SW 1271 (cell line): Measurements from ENCODE around the gene TLK2.
A peak's percentile ranks its signal among the peaks of the same experiment; 100 is the strongest.

Experiments
- DNase-seq, 2 experiments: peaks; one replicate each; lab custom pipeline; 2025; lab: John Stamatoyannopoulos, UW

Gene TLK2

GRCh38 chr17:62628831-62629555 lies 150.4 kb downstream of the TLK2 start:
- no peak for DNase-seq

DNA sequence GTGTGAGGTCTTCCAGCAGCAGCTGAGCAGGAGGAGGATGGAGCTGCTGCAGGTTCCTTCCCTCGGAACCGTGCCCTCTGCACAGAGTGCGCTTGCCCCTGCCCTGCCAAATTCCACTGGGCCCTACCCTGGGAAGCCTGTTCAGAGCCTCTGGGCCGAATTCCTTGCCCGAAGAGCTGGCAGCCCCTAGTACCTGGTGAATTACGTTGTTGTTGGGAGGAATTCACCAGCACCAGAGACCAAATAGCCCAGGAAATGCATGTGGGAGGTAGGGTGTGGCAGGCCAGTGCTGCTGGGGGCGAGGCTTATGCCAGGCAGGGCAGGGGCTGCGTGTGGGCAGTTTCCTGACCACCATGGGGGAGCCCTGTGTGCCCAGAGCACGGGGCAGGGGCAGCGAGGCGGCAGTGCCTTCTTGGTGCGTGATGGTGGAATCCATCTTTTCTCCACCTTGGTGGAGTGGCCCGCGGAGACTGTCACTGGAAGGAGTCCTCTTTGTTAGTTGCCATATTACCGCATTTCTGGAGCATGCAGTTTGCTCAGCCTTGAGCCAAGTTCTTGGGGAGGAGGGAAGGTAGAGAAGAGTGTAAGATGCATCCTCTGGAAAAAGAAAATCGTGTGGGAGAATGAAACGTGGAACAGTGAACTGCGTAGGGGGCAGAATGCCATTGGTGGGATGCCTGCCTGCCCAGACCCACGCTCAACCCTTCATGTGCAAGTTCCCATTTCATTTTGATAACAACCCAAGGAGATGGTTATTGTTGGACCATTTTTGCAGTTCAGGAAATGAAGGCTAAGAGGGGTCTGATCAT lies 151.1 kb downstream of the TLK2 start:
- DNase-seq: no peak

DNA sequence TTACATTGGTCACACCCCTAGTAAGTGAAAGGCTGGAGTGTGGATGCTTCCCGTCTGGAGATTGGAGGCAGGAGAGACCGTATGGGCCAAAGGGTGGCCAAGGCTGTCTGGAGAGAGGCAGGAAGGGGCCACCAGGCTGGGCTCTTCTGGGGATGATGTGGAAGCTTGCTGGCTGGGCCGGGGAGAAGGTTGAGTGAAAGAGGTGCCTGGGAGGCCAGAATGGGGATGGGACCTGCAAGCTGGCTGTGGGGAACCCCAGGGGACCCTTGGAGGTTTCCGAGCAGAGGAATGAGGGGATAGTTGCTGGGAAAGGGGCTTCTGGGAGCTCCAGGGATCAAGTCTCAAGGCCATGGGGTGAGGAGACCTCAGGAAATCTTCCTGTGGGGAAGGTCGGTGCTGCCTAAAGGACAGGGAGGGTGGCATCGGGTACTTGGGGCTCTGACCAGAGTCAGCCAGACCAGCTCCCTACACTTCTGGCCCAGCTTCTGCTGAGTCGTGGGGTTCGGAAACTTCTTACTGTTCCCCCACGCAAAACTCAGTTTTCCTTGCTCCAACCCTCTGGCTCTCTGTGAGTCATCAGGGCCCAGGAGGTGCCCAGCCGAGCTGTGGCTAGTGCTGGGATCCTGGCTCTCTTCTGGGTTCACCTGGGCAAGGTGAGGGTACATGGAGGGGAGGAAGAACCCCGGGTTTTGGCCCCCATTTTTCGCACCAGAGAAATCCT lies 151.9 kb downstream of the TLK2 start:
- no peak for DNase-seq

DNA sequence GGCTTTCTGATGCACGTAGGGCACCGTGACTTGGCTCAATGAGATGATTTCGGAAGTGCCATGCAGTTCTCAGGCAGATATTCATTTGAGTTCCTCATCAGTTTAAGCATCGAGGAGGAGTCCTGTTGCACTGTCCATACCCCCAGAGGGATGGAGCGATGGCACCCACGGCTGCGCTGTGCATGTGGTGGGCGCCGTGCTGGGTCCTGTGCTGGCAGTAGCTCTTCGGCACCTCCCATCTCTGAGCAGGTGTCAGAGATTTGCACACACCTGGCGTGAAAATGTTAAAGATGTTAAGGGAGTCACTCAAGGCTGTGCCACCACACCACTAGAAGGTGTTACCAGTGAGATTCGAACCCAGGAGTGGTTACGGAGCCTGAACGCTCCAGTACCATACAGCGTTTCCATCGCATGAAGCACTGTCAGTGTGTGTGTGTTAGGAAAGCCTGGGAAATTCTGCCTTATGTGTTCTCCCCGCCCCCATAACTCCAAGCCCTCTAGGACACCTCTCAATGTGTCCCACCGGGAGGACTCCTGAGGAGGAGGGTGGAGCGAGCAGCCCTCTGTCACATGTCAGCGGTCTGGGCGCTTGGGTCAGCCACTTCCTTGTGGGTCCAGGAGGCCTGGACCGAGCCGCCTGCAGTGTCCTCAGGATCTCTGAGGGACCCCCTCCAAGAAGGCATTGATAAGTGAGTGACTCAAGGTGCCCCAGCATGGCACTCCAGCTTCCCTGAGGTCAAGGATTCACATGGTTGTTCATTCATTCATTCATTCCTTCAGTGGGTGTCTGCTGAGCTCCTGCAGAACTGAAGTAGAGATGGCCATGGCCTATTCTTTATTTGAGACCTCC lies 152.7 kb downstream of the TLK2 start:
- no peak for DNase-seq

DNA sequence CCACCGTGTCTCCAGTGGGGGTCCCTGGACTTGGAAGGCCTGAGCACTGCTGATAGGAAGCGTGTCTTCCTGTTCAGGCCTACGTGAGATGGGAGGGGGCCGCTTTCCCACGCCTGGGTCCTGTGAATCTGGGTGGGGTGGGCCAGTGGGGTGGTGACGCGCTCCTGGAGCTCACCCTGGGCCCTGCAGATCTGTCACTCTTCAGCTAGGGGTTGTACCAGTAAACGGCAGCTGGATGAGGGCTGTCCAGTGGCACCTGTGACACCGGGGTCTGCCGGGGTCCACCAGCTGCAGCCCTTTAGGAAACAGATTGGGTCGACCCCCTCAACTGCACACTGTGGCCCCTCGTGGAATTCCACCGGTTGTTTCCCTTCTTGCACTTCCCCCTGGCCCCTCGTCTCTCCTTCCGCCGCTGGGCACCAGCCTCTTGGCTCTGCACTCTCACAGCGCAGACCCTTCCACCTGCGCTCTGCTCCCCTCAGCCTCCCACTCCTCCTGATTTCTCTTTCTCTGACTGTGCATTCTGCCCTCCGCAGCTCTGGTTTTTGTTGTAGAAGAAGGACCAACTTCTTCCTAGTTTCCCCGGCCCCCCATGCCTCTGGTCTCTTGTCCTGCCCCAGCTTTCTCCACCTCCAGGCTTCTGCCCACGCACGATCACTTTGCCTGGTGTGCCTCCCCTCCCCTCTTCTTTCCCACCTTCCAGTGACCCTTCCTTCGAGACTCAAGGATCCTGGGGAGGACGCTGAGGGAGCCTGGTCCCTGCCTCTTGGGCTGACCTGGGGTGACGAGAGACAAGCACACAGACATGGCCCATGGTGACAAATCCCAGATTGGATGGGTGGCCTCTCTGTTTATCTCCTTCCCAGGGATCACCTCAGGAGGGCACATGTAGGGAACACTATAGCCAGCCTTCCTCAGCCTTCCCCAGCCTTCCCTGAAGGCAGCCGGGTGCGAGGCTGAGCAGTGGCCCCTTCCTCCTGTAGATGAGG lies 153.6 kb downstream of the TLK2 start:
- no peak for DNase-seq

DNA sequence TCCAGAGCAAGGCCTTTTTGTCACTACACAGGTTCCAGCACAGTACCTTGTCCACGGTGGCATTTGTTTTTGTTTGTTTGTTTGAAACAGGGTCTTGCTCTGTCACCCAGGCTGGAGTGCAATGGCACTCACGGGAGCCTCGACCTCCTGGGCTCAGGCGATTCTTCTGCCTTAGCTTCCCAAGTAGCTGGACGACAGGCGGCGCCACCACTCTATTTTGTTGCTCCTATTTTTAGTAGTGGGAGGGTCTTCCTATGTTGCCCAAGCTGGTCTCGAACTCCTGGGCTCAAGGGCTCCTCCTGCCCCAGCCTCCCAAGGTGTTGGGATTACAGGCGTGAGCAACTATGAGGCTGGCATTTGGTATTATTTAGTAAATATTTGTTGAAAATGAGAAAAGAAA lies 159.2 kb downstream of the TLK2 start:
- no peak for DNase-seq

- no peak for DNase-seq
These were observed 162.5 kb downstream of the TLK2 start for GRCh38 chr17:62641153-62641552.

- no peak for DNase-seq
These were observed 163.3 kb downstream of the TLK2 start for GRCh38 chr17:62641951-62642350.

DNA sequence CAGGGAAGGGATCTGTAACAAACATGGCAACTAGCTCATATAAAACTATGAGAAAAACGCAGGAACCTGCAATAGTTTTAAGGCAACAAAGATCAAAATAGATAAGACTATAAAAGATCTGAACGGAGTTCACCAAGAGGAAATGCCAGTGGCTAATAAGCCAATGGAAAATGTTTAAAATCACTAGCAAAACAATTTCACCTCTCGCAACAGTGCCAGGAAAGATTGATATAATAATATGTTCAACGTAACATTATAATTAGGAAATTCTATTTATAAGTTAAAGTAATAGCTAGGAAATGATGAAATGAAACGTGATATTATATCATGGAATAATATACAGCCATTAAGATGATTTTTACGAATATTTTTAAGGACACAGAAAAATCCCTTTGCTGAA lies 164.9 kb downstream of the TLK2 start:
- no peak for DNase-seq

DNA sequence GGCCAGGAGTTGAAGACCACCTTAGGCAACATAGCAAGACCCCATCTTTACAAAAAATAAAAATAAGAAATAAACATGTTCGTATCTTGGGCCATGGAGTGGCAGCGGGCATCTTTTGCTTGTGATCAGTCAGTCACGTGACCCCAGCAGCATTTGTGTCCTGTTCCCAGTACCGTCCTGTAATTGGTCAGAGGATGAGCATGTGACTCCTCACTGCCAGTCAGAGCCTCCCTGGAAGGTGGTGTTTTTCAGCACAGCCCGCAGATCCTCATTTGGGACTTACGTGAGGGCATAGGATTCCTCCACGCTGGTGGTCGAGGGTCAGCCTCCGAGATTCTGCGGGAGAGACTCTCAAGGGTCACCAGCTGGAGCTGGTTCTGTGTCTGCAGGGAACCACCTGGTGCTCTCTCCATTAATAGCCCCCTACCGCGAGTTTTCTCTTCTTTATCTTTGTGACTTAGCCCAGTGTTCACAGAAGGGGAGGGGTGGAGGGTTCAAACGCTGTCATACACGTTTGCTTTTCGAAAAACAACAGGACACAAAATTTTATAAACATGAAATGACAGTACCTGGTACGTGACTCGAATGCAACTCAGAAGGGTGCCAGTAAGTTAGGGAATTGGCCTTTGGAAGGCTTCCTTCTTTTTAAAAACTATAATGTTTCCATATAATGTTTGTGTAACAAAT lies 166.0 kb downstream of the TLK2 start:
- DNase-seq: no peak

DNA sequence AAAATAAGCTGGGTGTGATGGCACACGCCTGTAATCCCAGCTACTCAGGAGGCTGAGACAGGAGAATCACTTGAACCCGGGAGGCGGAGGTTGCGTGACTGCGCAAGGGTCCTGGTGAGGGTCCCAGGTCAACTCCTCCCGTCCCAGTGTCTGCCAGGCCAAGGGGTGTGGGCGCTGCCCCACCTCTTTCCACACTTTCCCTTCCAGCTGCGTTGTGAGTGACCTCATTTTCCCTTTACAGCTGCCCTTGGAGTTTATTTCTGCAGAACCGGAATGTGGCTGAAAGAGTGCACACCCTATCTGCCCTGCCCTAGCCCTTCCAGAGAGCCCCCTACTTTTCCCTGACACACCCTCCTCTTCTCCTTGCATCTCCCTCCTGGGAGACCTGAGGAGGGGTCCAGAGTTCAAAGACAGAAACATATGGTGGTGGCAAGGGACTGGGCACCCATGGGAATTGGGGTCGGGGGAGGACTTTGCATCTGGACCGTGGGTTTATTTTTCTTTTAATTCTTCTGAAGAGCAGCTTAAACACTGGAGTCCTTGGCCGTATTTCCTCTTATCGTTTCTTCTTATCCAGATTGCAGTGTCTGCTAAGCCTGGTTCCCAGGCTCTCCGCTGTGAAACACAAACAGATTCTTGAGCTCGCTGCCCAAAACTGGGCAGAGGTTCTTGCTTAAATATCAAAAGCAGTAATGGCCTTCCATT lies 169.8 kb downstream of the TLK2 start:
- no peak for DNase-seq

- DNase-seq: no peak
These were observed 170.3 kb downstream of the TLK2 start for GRCh38 chr17:62648956-62649294.

- DNase-seq: no peak
These were observed 170.9 kb downstream of the TLK2 start for GRCh38 chr17:62649570-62649969.

DNA sequence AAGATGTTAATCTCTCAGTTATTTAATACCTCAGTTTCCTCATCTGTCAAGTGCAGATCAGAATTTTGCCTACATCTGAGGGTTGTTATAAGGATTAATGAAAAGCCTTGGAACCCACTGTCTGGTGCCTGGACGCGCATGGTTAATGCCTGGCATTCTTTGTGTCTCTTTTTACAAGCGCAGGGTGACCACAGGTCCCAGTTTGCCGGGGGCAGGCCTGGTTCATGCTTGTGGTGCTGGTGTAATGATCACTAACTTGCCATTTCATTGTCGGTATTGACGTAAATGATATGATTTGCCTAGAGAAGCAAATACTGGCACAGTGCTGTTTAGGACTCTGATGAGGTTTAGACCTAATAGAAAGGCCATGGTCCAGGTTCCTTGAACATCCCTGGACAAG lies 172.0 kb downstream of the TLK2 start:
- no peak for DNase-seq

DNA sequence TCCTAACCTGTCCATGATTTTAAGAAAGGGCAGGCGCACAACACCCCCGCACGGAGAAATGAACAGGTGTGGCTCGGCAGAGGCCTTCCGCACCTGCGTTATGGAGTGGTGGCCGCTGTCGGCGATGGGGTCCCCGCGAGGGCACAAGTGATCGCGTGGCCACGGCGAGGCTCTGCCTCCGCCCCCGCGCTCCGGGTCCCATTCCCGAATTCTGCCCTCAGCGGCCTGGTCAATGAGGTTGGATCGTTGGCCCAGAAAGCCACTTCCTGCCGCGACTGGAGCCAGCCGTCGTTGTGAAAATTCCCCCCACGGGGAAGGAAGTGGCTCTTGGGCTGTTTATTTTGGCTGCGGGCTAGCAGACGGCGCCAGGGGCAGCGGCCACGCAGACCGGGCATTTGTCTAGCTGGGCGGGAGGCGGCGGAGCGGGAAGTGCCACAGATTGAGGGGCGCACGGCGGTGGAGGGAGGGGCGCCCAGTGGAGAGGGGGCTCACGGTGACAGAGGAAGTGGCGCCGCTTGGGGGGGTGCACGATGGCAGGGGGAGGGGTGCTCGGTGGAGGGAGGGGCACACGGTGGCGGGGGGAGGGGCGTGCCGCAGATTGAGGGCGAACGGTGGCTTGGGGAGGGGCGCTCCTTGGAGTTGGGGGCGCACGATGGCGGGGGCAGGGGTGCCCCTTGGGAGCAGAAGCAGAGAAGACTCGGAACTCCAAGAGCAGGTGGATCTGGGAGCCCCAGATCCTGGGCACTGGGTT lies 173.8 kb downstream of the TLK2 start:
- DNase-seq: peak in 1 of 2 experiments; percentile 25

DNA sequence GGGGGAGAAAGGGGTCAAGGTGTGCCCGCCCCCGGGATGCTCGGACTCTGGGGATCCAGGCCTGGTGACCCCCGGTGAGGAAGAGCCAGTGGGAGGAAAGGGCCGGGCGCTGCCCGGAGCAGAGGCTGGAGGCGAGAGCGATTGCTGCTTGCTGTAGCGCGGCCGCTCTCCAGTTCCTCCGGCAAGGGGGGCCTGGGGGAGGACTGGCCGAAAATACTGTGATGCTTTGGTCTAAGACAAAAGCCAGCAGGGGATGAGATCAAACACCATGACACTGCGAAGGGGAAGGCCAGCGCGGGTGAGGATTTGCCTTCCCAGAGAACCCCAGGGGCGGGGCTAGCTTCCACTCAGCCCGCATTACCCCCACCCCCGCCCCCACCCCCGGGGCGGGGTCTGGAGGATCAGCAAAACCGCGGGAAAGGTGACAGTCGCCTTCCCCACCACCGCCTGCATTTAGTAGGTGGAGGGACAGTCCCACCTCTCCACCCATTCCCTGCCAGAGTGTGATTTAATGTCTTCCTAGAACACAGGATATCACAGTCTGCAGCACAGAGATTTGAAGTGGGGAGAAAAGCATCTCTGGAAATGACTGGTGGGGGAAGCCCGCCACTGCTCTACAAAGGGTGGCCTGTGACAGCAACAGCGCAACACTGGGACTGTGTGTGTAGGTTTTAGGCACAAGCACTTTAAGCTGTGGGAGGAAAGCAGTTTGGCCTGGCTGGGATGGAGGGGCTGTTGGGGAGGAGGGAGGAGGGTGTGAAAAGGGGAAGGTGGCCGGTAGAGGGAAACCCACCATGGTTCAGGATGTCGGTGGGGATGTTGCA lies 174.6 kb downstream of the TLK2 start:
- peak; percentile 40 to 55 for DNase-seq

- no peak for DNase-seq
These were observed 175.5 kb downstream of the TLK2 start for GRCh38 chr17:62653826-62654761.
